Stomach (tissue), 9 donors: ENCODE data around the gene ONECUT2. TPM values are rescaled to one million over a fixed set of nuclear protein-coding genes. Genes with fewer than 3 reads are reported as not detected.

ENCODE experiments used
- DNase-seq, 2 donors: peaks; one replicate each; pipeline versions ENCODE4 v3.0.0 to v3.0.0-alpha.2; 2013 to 2019
- H3K27ac ChIP-seq, 5 donors: fragments of 200-600 bp in 4 of 5; sonication (generic) in 4 of 5; one replicate each; pipeline ENCODE4 v1.5.1; 2013 to 2019; ENCODE audit warnings: mild to moderate bottlenecking in 1 of 5, moderate library complexity in 1 of 5
- H3K27me3 ChIP-seq, 3 donors: fragments of 200-600 bp; sonication (generic); one replicate each; pipeline ENCODE4 v1.5.1; 2017 to 2019; ENCODE audit warnings: mixed run types in 1 of 3
- H3K36me3 ChIP-seq, 4 donors: fragments of 200-600 bp; sonication (generic); 1 replicate in 3 of 4; 2 replicates in 1 of 4; pipeline ENCODE4 v1.5.1; 2016 to 2019
- H3K4me1 ChIP-seq, 4 donors: fragments of 200-600 bp; sonication (generic); one replicate each; pipeline ENCODE4 v1.5.1; 2016 to 2019
- H3K4me3 ChIP-seq, 4 donors: fragments of 200-600 bp; sonication (generic) in 3 of 4; one replicate each; pipeline ENCODE4 v1.5.1; 2016 to 2019; ENCODE audit warnings: mild to moderate bottlenecking in 1 of 4
- H3K9me3 ChIP-seq, 4 donors: fragments of 200-600 bp; sonication (generic); one replicate each; pipeline ENCODE4 v1.5.1; 2016 to 2019
- CTCF ChIP-seq, 7 experiments: fragments of 450-650 bp in 4 of 7; fragments of 200-600 bp in 3 of 7; sonication (generic) in 3 of 7; IDR thresholded peaks; one replicate each; pipeline ENCODE4 v1.5.1; 2016 to 2019; ENCODE audit warnings: antibody characterized with exemption in 7 of 7, control low read depth in 2 of 7, mild to moderate bottlenecking in 1 of 7
- EP300 ChIP-seq: sonication (generic); formaldehyde crosslinking; IDR thresholded peaks from one replicate; pipeline ENCODE4 v1.6.1; 2017; ENCODE audit warnings: antibody characterized with exemption
- POLR2A ChIP-seq, 4 donors: fragments of 450-650 bp; IDR thresholded peaks; one replicate each; pipeline ENCODE4 v1.6.1; 2016; ENCODE audit warnings: antibody characterized with exemption in 4 of 4, control low read depth in 2 of 4, mild to moderate bottlenecking in 1 of 4, moderate library complexity in 1 of 4
- POLR2AphosphoS5 ChIP-seq, 3 donors: sonication (generic); formaldehyde crosslinking; IDR thresholded peaks; one replicate each; pipeline ENCODE4 v1.6.1; 2016; ENCODE audit warnings: antibody characterized with exemption in 3 of 3
- WGBS, 5 donors: extraction: QIAGEN DNeasy Blood & Tissue Kit in 3 of 5; methylation state at CpG; one replicate each; pipeline versions ENCODE4 v1.1.5 to v1.1.7; 2013 to 2018; 5-methylcytosine and 5-hydroxymethylcytosine counted together
- intact Hi-C: fragments of 100-400 bp; cut with DNase I; formaldehyde crosslinking; loops from one replicate; pipeline ENCODE4 v1.15.1; 2023; ENCODE audit warnings: low total_unique reads
- polyA plus RNA-seq, 3 donors: library from polyadenylated mRNA; stranded (reverse); fragments of 200-250 nt; gene quantifications; one replicate each; pipeline ENCODE4 v1.2.3, GENCODE V29; 2013
- total RNA-seq, 5 donors: library from RNA; depleted of rRNA; stranded (reverse); fragments of >200 nt; gene quantifications; one replicate each; pipeline versions ENCODE4 v1.1.0 to v1.2.3, GENCODE V29; 2014 to 2016
- donor health status: healthy with polysubstance abuse.
- donor health status: Bipolar disorder and iron deficiency.
- donor health status: healthy.

ONECUT2 gene
- total and polyA plus RNA-seq, 8 donors, result under 0.01 to 0.37 (median 0.07) TPM; not detected in 4

- DNase-seq, result peak in 1 of 2 donors; percentile 22
- WGBS, 5 donors, result 2 to 8% (median 4%) methylated on average over 34 to 54 of the region's 54 CpGs
- H3K27me3 ChIP-seq, result peaks cover 43 to 94% (median 64%) of the 10 kb centered on the region in 3 donors
Observed at GRCh38 chr18:57441071-57441794, 6.1 kb downstream of the ONECUT2 start.

GRCh38 chr18:57443247-57443646, 8.1 kb downstream of the ONECUT2 start:
- peaks cover 28 to 64% (median 51%) of the 10 kb centered on the region in 4 donors for H3K4me1 ChIP-seq
- WGBS, 5 donors, result 6 to 24% (median 8%) methylated on average over 1 of the region's 1 CpG
- DNase-seq, result no peak
- peaks cover 25 to 91% (median 44%) of the 10 kb centered on the region in 3 donors for H3K27me3 ChIP-seq
- TF ChIP-seq POLR2A (IDR thresholded peaks at IDR 0.05) (no peak), CTCF (IDR thresholded peaks at IDR 0.05) (no peak), EP300 (no peak), POLR2AphosphoS5 (IDR thresholded peaks at IDR 0.05) (no peak)
- H3K4me3 ChIP-seq, result no peak overlapping the region
- intact Hi-C loops, result no loop called here
- peaks cover 0 to 25% (median 0%) of the 10 kb centered on the region in 4 donors for H3K9me3 ChIP-seq
- no peaks in the 10 kb centered on the region for H3K36me3 ChIP-seq
- H3K27ac ChIP-seq, result no peak overlapping the region

More at GRCh38 chr18:57441071-57441794, 6.1 kb downstream of the ONECUT2 start:
- Histone ChIP-seq H3K27ac (no peak overlapping the region), H3K4me3 (peak overlapping the region in 2 of 4 donors; percentile 2 to 29), H3K36me3 (no peaks in the 10 kb centered on the region), H3K4me1 (peaks cover 45 to 80% (median 66%) of the 10 kb centered on the region in 4 donors), H3K9me3 (peaks cover 0 to 32% (median 0%) of the 10 kb centered on the region in 4 donors)
- intact Hi-C loops, result no loop called here
- no peak for TF ChIP-seq EP300
- TF ChIP-seq POLR2A (IDR thresholded peaks at IDR 0.05), result no peak

GRCh38 chr18:57443702-57444101, 8.5 kb downstream of the ONECUT2 start:
- Histone ChIP-seq H3K4me3 (no peak overlapping the region), H3K4me1 (peaks cover 24 to 60% (median 46%) of the 10 kb centered on the region in 4 donors), H3K36me3 (no peaks in the 10 kb centered on the region), H3K27me3 (peaks cover 20 to 87% (median 40%) of the 10 kb centered on the region in 3 donors), H3K27ac (no peak overlapping the region), H3K9me3 (peaks cover 0 to 22% (median 0%) of the 10 kb centered on the region in 4 donors)
- 13 to 37% (median 27%) methylated on average over 3 of the region's 3 CpGs for WGBS, 5 donors
- peak in 1 of 2 donors; percentile 34 for DNase-seq
- TF ChIP-seq CTCF (IDR thresholded peaks at IDR 0.05) (no peak), POLR2A (IDR thresholded peaks at IDR 0.05) (no peak), POLR2AphosphoS5 (IDR thresholded peaks at IDR 0.05) (no peak), EP300 (no peak)
- intact Hi-C loops, result no loop called here

GRCh38 chr18:57444301-57444759, 9.2 kb downstream of the ONECUT2 start:
- H3K27ac ChIP-seq, result no peak overlapping the region
- H3K36me3 ChIP-seq, result no peaks in the 10 kb centered on the region
- TF ChIP-seq POLR2A (IDR thresholded peaks at IDR 0.05), result no peak
- TF ChIP-seq CTCF (IDR thresholded peaks at IDR 0.05), result no peak
- no peak for TF ChIP-seq POLR2AphosphoS5 (IDR thresholded peaks at IDR 0.05)
- TF ChIP-seq EP300, result no peak
- peaks cover 14 to 81% (median 33%) of the 10 kb centered on the region in 3 donors for H3K27me3 ChIP-seq
- peaks cover 21 to 53% (median 40%) of the 10 kb centered on the region in 4 donors for H3K4me1 ChIP-seq
- peaks cover 0 to 19% (median 0%) of the 10 kb centered on the region in 4 donors for H3K9me3 ChIP-seq
- H3K4me3 ChIP-seq, result no peak overlapping the region
- intact Hi-C loops, result no loop called here
- DNase-seq, result no peak
- 20 to 39% (median 24%) methylated on average over 3 of the region's 3 CpGs for WGBS, 5 donors
